HS-27A (cell line): Measurements from ENCODE around the gene PRMT1.
A peak's percentile ranks its signal among the peaks of the same experiment; 100 is the strongest.
"Not testable (repeated sequence)": the region's sequence is repeated elsewhere in the genome, so short reads cannot be mapped to it uniquely, and the experiment has no call there.

Experiments
- DNase-seq: peaks from one replicate; pipeline ENCODE4 v3.0.0-alpha.2; 2012; ENCODE audit warnings: low read depth, missing footprints

PRMT1 gene

GRCh38 chr19:49689133-49690078 lies 12.3 kb downstream of the PRMT1 start, which contains the start of gene ADM5:
TSS of gene ADM5 (plus strand) at chr19:49689594. CDS start at chr19:49689838, 244 bp downstream.
- DNase-seq, result no peak

GRCh38 chr19:49690079-49690655 lies 13.1 kb downstream of the PRMT1 start:
- DNase-seq, result no peak

- DNase-seq, result peak; percentile 90
Measured at GRCh38 chr19:49690656-49691242, 13.7 kb downstream of the PRMT1 start, which contains the start of gene CPT1C. TSS of gene CPT1C (plus strand) at chr19:49691116. CDS start at chr19:49692253, 1,137 bp downstream.

GRCh38 chr19:49691243-49692146 lies 14.4 kb downstream of the PRMT1 start:
- DNase-seq, result peak; percentile 77

- DNase-seq, result no peak
Measured at GRCh38 chr19:49692147-49692506, 15.1 kb downstream of the PRMT1 start.

GRCh38 chr19:49696115-49696514 lies 19.0 kb downstream of the PRMT1 start:
- no peak for DNase-seq

- DNase-seq, result no peak
Measured at GRCh38 chr19:49696865-49697264, 19.8 kb downstream of the PRMT1 start.

- no peak for DNase-seq
Measured at GRCh38 chr19:49699364-49699763, 22.3 kb downstream of the PRMT1 start.

- DNase-seq, result no peak
Measured at GRCh38 chr19:49700563-49700962, 23.5 kb downstream of the PRMT1 start.

- no peak for DNase-seq
Measured at GRCh38 chr19:49701271-49701786, 24.3 kb downstream of the PRMT1 start.

- DNase-seq, result no peak
Measured at GRCh38 chr19:49704888-49705642, 28.0 kb downstream of the PRMT1 start.

- DNase-seq, result no peak
Measured at GRCh38 chr19:49705919-49706318, 28.8 kb downstream of the PRMT1 start.

- DNase-seq, result no peak
Measured at GRCh38 chr19:49710372-49710951, 33.4 kb downstream of the PRMT1 start.

GRCh38 chr19:49712397-49712859 lies 35.4 kb downstream of the PRMT1 start:
- no peak for DNase-seq

- no peak for DNase-seq
Measured at GRCh38 chr19:49713236-49713845, 36.3 kb downstream of the PRMT1 start.

GRCh38 chr19:49716154-49716553 lies 39.1 kb downstream of the PRMT1 start:
- no peak for DNase-seq

GRCh38 chr19:49718511-49718910 lies 41.4 kb downstream of the PRMT1 start:
- no peak for DNase-seq

- no peak for DNase-seq
Measured at GRCh38 chr19:49718991-49719390, 41.9 kb downstream of the PRMT1 start.

GRCh38 chr19:49719420-49719819 lies 42.3 kb downstream of the PRMT1 start:
- not testable (repeated sequence) for DNase-seq
